CD4-positive, alpha-beta T cell treated with Interleukin-12 subunit alpha and Interleukin-12 subunit beta, for 1 hour (primary cell): ENCODE results near the gene MYO5A.

Experiments used
- DNase-seq: peaks from one replicate; pipeline ENCODE4 v3.0.0-alpha.2; 2020

The MYO5A gene

DNA sequence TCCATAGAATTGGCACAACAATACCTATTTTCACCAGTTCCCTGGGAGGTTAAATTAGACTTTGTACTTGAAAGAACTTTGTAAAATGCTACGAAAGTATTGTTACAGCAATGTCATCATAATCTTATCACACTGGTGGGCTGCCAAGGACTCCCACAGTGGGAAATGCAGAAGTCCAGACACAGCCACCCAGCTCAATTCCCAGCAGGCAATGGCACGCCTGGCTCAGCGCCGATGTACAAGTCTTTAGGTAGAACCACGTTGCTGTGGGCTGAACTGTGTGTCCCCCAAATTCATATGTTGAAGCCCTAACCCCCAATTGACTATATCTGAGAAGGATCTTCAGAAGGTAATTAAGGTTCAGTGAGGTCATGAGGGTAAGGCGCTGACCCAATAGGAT, 245.4 kb downstream of the MYO5A start:
- no peak for DNase-seq

DNA sequence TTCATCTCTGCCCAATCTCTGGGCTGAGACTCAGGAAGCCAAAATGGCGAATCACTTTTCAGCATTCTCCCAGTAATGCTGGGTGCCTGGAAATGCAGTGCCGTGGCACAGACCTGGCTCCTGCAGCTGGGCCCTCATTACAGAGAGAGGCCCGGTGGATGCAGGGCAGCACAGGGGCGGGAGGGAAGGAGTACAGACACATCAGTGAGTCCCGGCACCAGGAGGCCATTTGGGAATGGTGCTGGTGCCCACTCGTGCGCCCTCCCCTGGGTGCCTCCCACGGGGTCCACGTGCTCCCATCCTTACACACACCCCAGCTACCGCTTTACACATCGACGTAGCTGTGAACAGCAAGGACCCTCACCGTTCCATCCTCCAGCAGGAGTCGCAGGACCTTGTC, 246.3 kb downstream of the MYO5A start:
- DNase-seq = no peak

GRCh38 chr15:52281085-52282035, 247.3 kb downstream of the MYO5A start:
- no peak for DNase-seq

DNA sequence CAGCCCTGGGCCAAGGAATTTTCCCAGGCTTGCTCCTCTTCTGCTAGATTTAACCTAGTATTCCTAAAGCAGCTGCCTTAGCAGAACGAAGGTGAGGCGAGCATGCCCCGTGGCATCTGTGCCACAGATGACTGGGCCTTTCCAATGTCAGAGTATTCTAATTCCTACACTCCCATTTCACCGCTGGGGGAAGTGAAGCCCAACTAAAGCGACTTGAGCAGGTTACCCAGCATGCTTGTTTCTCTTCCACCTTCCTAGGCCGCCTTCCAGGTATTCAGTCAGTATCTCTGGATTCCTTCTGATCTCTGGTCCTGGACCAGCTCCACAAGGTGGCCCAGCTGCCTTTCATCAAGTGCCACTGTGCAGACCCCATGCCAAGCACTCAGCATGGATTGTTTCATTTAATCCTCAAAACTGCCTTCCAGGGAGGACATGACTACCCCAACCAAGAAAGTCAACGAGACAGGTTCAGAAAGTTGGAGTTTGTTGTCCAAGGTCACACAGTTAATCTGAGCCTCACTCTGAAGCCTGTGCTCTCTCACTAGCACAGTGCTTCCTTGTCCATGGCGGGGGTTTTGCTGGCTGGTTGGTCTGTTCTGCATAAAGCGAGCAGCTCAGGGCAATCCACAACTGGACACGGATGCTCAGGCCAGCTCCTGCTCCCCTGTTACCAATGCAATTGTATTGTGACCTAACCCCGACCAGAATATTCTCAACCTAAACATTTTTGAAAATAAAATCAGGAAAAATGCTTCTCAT, 248.2 kb downstream of the MYO5A start:
- DNase-seq = no peak

GRCh38 chr15:52278636-52279367, 249.9 kb downstream of the MYO5A start:
- DNase-seq = no peak

DNA sequence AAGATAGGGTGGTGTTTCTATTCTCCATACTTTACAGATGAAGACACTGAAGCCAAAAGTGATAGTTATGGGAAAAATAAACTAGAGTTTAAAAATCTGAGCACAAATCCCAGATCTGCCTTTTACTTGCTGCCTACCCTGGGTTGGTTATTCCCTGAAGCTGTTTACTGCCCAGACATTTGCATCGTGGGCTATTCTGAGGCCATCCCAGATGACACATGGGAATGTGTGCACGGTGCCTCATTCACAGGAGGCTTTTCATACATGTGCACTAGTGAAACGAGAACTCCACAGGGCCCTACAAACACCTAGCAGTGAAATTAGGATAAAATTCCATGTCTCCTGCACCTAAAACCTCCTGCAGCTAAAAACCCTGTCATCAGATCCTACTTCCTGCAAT, 250.5 kb downstream of the MYO5A start:
- no peak for DNase-seq

- no peak for DNase-seq
Observed at GRCh38 chr15:52277575-52277974, 251.1 kb downstream of the MYO5A start.

- DNase-seq = no peak
Observed at GRCh38 chr15:52276256-52276770, 252.4 kb downstream of the MYO5A start.

- DNase-seq = no peak
Observed at GRCh38 chr15:52263563-52264282, 265.0 kb downstream of the MYO5A start.

- DNase-seq = no peak
Observed at GRCh38 chr15:52262364-52262763, 266.3 kb downstream of the MYO5A start.

DNA sequence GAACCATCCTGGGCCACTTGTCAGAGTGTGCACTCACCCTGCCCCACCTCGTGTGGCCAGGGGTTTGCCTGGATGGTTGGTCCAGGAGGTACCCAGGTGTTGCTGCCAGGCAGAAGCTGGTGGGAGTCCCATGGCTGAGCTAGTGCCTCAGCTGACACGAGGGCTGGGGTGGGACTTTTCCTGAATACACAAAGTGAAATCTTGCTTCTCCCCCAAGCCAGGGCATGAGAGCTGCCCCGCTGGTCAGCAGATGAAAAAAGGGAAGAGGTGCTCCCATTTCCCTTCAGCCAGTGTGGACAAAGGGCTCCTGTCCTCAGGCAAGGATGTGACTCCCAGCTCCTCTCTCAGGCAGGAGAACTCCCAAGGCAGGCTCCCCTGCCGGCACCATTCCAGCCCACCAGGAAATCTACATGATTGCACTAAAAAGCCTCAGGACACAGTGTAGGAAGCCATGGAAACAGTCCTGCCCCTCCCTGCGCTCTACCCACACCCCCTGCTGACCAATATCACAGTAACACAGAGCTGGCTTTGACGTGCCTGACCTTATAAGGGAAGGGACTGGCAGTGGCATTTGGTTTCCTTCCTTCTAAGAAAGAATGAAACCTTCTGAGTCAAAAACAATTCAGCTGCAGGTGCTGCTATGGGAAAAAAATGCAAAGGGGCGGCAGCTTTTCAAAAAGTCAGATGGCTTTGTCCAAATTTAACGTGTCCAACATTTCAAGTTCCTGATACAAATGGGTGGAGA, 267.0 kb downstream of the MYO5A start:
- peak; percentile 63 for DNase-seq

GRCh38 chr15:52261026-52261425, 267.7 kb downstream of the MYO5A start:
- no peak for DNase-seq

GRCh38 chr15:52259503-52259902, 269.2 kb downstream of the MYO5A start:
- no peak for DNase-seq

- no peak for DNase-seq
Observed at GRCh38 chr15:52258461-52258860, 270.2 kb downstream of the MYO5A start.

GRCh38 chr15:52257734-52258062, 271.0 kb downstream of the MYO5A start:
- DNase-seq = no peak
